Measurements from ENCODE around the gene ESRRB. TPM values are rescaled to one million over a fixed set of nuclear protein-coding genes. Genes with fewer than 3 reads are reported as not detected.

The ESRRB gene
- total RNA-seq, 1 experiment from 2014 or later = 1.6 TPM

DNA sequence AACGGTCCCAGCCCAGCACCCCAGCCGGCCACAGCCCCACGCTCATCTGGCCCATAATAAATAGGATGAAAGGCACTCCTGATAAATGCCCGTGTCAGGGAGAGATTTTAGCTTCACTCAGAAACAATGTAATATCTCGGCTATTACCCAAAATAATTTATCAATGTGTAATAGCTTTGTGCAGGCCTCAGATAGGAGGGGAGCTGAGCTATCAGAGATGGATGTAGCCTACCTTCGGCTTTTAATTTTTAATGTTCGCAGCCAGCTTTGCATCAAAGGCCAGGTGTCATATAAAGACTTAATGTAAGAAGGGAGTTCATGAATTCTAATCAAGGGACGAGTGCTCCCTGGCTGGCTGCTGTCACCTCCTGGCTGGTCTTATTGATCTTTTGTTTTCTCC, 171.9 kb downstream of the ESRRB start (continued):
- TF ChIP-seq MXD4 (CRISPR knock-in tag; IDR thresholded peaks at IDR 0.05; ENCODE audit: borderline replicate concordance) = no peak
- TF ChIP-seq ZNF416 (CRISPR knock-in tag; IDR thresholded peaks at IDR 0.05) = no peak
- no peak for TF ChIP-seq FOXJ3 (CRISPR knock-in tag; IDR thresholded peaks at IDR 0.05; ENCODE audit: borderline replicate concordance)
- TF ChIP-seq CDX4 (CRISPR knock-in tag; IDR thresholded peaks at IDR 0.05; ENCODE audit: borderline replicate concordance) = no peak
- no peak for TF ChIP-seq TCF7 (CRISPR knock-in tag; IDR thresholded peaks at IDR 0.05; ENCODE audit: low read depth)
- TF ChIP-seq ATF2 (CRISPR knock-in tag; IDR thresholded peaks at IDR 0.05; ENCODE audit: borderline replicate concordance, low read depth) = no peak

DNA sequence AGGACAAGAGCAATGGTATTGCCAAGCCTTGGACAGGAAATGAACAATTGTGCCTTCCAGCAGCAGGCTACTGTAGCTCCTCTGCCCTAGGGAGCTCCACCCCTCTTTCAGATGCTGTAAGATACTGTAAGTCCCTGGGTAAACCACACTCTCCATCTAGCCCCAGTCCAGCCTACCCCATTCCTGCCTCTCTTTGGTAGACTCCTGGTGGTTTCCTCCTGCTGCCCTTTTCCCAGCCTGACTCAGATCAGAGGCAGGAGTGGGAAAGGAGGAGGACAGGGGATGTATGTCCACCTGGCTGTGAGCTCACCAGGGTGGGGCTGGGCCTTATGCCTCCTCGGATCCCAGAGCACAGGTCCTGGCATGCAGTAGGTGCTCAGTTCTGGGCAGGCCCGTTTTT, 174.6 kb downstream of the ESRRB start:
- ATAC-seq = peak; percentile 24; the same call in 1 of the 2 replicates
- Mint-ChIP-seq H3K4me3 (no peak overlapping the region), H3K27me3 (ENCODE audit: low read depth) (no peaks in the 10 kb centered on the region), H3K4me1 (peaks cover 18% of the 10 kb centered on the region), H3K9me3 (no peaks in the 10 kb centered on the region), H3K36me3 (no peaks in the 10 kb centered on the region), H3K27ac (peak overlapping the region; percentile 64; the same call in 1 of the 2 replicates)
- POLR2A ChIA-PET = no interaction called here
- CTCF ChIA-PET = interaction anchor here (1.4 kb wide), 1 partner anchor 94 kb away, joined by 3 read pairs; no protein-coding TSS in a partner anchor
- no peak for DNase-seq (ENCODE audit: low spot score)
- TF ChIP-seq, protein P1, sequence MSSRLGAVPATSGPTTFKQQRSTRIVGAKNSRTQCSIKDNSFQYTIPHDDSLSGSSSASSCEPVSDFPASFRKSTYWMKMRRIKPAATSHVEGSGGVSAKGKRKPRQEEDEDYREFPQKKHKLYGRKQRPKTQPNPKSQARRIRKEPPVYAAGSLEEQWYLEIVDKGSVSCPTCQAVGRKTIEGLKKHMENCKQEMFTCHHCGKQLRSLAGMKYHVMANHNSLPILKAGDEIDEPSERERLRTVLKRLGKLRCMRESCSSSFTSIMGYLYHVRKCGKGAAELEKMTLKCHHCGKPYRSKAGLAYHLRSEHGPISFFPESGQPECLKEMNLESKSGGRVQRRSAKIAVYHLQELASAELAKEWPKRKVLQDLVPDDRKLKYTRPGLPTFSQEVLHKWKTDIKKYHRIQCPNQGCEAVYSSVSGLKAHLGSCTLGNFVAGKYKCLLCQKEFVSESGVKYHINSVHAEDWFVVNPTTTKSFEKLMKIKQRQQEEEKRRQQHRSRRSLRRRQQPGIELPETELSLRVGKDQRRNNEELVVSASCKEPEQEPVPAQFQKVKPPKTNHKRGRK (CRISPR knock-in tag; IDR thresholded peaks at IDR 0.05; ENCODE audit: borderline replicate concordance) = no peak
- TF ChIP-seq NR1H2 (CRISPR knock-in tag; IDR thresholded peaks at IDR 0.05) (no peak), ZNF263 (CRISPR knock-in tag; IDR thresholded peaks at IDR 0.05; ENCODE audit: low read depth) (no peak), USF1 (CRISPR knock-in tag; IDR thresholded peaks at IDR 0.05) (no peak), ZNF416 (CRISPR knock-in tag; IDR thresholded peaks at IDR 0.05) (no peak), RELA (CRISPR knock-in tag; IDR thresholded peaks at IDR 0.05; ENCODE audit: borderline replicate concordance) (no peak), GABPB1 (CRISPR knock-in tag; IDR thresholded peaks at IDR 0.05) (no peak), MYBL2 (CRISPR knock-in tag; IDR thresholded peaks at IDR 0.05) (no peak), CREM (CRISPR knock-in tag; IDR thresholded peaks at IDR 0.05) (no peak), ATF1 (CRISPR knock-in tag; IDR thresholded peaks at IDR 0.05) (no peak), ZNF219 (CRISPR knock-in tag; IDR thresholded peaks at IDR 0.05; ENCODE audit: borderline replicate concordance) (no peak), PRDM15 (CRISPR knock-in tag; IDR thresholded peaks at IDR 0.05) (no peak)
- TF ChIP-seq, protein P2, sequence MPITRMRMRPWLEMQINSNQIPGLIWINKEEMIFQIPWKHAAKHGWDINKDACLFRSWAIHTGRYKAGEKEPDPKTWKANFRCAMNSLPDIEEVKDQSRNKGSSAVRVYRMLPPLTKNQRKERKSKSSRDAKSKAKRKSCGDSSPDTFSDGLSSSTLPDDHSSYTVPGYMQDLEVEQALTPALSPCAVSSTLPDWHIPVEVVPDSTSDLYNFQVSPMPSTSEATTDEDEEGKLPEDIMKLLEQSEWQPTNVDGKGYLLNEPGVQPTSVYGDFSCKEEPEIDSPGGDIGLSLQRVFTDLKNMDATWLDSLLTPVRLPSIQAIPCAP (CRISPR knock-in tag; IDR thresholded peaks at IDR 0.05) = no peak
- TF ChIP-seq, protein P3, sequence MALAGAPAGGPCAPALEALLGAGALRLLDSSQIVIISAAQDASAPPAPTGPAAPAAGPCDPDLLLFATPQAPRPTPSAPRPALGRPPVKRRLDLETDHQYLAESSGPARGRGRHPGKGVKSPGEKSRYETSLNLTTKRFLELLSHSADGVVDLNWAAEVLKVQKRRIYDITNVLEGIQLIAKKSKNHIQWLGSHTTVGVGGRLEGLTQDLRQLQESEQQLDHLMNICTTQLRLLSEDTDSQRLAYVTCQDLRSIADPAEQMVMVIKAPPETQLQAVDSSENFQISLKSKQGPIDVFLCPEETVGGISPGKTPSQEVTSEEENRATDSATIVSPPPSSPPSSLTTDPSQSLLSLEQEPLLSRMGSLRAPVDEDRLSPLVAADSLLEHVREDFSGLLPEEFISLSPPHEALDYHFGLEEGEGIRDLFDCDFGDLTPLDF (CRISPR knock-in tag; IDR thresholded peaks at IDR 0.05) = no peak
- TF ChIP-seq, protein P4, sequence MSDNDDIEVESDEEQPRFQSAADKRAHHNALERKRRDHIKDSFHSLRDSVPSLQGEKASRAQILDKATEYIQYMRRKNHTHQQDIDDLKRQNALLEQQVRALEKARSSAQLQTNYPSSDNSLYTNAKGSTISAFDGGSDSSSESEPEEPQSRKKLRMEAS (CRISPR knock-in tag; IDR thresholded peaks at IDR 0.05) = no peak
- TF ChIP-seq, protein P5, sequence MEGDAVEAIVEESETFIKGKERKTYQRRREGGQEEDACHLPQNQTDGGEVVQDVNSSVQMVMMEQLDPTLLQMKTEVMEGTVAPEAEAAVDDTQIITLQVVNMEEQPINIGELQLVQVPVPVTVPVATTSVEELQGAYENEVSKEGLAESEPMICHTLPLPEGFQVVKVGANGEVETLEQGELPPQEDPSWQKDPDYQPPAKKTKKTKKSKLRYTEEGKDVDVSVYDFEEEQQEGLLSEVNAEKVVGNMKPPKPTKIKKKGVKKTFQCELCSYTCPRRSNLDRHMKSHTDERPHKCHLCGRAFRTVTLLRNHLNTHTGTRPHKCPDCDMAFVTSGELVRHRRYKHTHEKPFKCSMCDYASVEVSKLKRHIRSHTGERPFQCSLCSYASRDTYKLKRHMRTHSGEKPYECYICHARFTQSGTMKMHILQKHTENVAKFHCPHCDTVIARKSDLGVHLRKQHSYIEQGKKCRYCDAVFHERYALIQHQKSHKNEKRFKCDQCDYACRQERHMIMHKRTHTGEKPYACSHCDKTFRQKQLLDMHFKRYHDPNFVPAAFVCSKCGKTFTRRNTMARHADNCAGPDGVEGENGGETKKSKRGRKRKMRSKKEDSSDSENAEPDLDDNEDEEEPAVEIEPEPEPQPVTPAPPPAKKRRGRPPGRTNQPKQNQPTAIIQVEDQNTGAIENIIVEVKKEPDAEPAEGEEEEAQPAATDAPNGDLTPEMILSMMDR (IDR thresholded peaks at IDR 0.05) = no peak

Measured in WTC11 (cell line).